Epithelial cell of esophagus (primary cell): ENCODE measurements around the gene PTPN23.

Source experiments
- DNase-seq: peaks from one replicate; pipeline ENCODE4 v3.0.0; 2010; ENCODE audit warnings: low read depth
- H3K4me3 ChIP-seq: 2 replicates; pipeline ENCODE4 v1.5.1; 2011; ENCODE audit warnings: mild to moderate bottlenecking, low read length, control low read depth
- CTCF ChIP-seq: IDR thresholded peaks from 2 replicates; pipeline ENCODE4 v1.5.1; 2011; ENCODE audit warnings: low read depth, mild to moderate bottlenecking, low read length, control low read depth, inconsistent platforms; ENCODE audit not compliant: insufficient read depth; ENCODE audit errors: missing control alignments

PTPN23 gene

DNA sequence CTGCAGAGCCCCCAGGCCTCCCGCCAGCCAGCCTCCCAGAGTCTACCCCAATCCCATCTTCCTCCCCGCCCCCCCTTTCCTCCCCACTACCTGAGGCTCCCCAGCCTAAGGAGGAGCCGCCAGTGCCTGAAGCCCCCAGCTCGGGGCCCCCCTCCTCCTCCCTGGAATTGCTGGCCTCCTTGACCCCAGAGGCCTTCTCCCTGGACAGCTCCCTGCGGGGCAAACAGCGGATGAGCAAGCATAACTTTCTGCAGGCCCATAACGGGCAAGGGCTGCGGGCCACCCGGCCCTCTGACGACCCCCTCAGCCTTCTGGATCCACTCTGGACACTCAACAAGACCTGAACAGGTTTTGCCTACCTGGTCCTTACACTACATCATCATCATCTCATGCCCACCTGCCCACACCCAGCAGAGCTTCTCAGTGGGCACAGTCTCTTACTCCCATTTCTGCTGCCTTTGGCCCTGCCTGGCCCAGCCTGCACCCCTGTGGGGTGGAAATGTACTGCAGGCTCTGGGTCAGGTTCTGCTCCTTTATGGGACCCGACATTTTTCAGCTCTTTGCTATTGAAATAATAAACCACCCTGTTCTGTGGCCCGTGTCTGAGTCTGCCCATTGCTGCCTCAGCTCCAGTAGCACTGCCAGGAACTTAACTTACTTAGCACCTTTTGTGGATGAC is 32.2 kb downstream of the PTPN23 start:
- no peak overlapping the region for H3K4me3 ChIP-seq
- no peak for DNase-seq
- peak; percentile 23 for TF ChIP-seq CTCF

DNA sequence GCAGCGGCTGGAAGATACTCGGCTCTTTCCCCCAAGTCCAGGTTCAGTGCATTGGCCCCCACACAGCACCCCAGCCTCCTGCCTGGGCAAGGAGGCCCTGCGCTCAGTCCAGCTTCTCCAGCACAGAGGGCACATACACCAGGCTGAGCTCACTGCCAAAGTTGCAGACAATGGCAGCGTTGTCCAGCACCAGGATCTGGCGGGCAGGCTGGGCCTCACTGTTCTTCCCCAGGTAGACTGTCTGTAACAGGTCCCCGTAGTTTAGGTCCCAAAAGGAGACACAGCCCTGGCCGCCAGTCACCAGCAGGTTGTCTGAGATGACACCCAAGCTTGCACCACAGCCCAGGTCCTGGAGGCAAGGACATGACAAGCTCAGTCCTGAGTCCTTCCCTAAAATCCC is 32.9 kb downstream of the PTPN23 start:
- no peak for DNase-seq
- no peak for TF ChIP-seq CTCF

GRCh38 chr3:47414161-47414564 is 33.3 kb downstream of the PTPN23 start:
- DNase-seq, result no peak
- no peak overlapping the region for H3K4me3 ChIP-seq
- TF ChIP-seq CTCF, result no peak

More for the DNA sequence above, 32.9 kb downstream of the PTPN23 start:
- H3K4me3 ChIP-seq, result no peak overlapping the region

- DNase-seq, result no peak
- no peak overlapping the region for H3K4me3 ChIP-seq
- no peak for TF ChIP-seq CTCF
Observed at GRCh38 chr3:47414666-47415587, 34.1 kb downstream of the PTPN23 start.

GRCh38 chr3:47416041-47416440 is 35.2 kb downstream of the PTPN23 start:
- DNase-seq, result no peak
- no peak overlapping the region for H3K4me3 ChIP-seq
- no peak for TF ChIP-seq CTCF

DNA sequence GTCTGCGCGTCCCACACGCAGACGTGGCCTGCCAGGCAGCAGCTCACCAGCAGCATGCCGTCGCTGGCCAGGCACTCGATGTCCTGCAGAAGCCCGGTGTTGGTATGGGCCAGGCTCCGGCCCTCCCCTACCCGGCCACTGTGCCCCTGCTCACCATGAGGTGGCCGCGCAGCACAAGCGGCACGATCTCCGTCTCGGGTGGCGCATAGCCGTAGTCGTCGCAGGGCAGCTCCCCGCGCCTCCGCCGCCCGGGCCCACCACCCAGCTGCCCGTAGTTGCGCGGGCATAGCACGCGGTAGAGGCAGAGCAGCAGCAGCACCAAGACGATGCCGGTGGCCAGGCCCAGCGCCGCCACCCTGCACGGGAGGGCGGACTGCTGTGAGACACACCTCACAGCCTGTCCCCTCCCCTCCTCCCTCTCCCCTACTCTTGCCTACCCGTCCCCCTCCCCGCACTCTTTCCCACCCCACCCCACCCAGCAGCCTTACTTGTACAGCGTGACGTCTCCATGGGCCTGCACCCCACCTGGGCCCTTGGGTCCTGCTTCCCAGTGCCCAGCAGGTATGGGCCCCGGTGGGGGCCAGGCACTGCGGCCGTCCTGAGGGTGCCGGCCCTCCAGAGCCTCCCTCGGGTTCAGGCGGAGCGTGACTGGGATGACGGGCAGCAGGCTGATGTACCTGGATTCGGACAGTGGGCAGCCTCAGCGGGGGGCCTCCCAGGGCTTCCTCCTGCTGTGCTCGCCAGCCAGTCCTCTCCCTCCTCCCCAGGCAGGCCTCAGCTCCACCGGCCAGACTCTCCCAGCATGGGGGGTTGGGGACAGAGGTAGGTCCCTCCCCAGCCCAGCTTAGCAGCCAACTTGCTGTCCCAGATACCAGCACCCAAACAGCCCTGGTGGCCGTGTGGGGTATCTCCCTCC is 37.6 kb downstream of the PTPN23 start:
- H3K4me3 ChIP-seq, result no peak overlapping the region
- TF ChIP-seq CTCF, result peak; percentile 13
- no peak for DNase-seq
